HUDEP-2 (cell line): ENCODE data around the gene NDFIP1.
"Not testable (repeated sequence)": the region's sequence is repeated elsewhere in the genome, so short reads cannot be mapped to it uniquely, and the experiment has no call there.

Source experiments
- DNase-seq, 76 experiments: peaks; one replicate each; lab custom pipeline; 2025; ENCODE audit not compliant: unreplicated experiment in 76 of 76; lab: John Stamatoyannopoulos, UW

NDFIP1 gene

DNA sequence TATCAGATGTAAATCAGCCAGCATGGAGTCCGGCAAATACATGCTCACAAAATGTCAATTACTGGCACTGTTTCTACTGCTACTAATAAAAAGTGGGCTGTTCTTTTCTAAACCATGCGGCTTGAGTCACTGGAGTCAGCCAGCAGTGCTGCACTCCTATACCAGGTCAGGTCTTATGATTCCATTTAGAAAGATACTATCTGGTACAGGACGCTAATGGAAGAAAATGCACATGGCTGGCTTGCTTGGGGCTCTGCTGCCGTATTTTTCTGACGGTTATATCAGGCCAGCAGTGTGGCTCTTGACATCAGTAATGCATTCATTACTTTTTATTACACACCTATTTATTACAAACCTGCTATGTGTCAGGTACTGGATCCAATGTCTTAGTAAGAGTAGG lies 74.3 kb downstream of the NDFIP1 start:
- no peak for DNase-seq

DNA sequence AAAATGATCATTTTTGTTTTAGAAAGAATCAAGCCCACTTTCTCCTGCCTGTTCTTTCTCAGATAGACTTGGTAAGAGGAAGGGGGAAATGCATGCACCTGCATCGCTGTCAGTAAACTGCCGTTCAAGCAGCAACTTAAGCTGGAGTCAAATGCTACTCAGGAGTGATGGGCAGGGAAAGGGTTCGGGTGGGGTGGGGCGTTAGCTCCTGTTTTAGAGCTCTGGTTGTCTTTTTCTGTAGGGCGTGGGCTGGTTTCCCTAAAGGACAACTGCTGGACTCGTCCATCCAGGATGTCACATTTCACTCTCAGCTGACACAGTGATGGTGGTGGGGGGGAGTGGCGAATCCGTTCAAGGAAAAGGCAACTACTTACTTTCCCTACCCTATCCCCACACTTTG lies 75.0 kb downstream of the NDFIP1 start:
- no peak for DNase-seq

DNA sequence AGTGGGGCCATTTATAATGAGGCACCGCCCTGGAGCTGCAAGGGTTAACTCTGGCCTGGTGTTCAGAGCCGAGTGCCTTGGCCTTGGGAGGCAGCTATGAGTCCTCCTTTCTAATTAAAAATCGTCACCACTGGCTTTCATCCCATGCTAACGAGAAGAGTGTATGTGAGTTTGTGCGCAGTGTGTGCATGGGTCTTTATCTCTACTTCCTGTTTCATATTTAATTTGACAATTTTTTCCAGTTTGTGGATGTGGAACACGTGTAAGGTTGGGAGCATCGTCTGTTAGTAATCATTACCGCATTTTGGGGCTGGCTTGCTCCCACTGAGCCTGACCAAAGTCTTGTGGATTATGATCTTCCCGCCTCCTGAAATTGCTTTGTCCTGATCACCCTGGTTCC lies 76.4 kb downstream of the NDFIP1 start:
- DNase-seq: no peak

DNA sequence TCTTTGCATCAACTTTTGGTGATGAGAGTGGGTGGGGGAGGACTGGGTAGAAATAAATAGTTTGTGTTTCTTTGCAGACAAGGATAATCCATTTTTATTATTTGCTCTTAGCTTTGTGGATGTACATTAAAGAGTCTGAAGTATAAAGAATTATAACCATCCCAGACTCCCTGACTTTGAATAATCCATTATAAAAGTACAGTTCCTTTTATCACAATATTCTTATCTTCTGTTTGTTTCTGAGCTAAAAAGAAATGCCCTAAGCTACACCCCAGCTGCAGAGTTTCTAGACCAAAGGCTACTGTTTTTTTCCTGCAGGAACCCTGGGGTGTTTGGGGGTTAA lies 77.9 kb downstream of the NDFIP1 start:
- DNase-seq: no peak

DNA sequence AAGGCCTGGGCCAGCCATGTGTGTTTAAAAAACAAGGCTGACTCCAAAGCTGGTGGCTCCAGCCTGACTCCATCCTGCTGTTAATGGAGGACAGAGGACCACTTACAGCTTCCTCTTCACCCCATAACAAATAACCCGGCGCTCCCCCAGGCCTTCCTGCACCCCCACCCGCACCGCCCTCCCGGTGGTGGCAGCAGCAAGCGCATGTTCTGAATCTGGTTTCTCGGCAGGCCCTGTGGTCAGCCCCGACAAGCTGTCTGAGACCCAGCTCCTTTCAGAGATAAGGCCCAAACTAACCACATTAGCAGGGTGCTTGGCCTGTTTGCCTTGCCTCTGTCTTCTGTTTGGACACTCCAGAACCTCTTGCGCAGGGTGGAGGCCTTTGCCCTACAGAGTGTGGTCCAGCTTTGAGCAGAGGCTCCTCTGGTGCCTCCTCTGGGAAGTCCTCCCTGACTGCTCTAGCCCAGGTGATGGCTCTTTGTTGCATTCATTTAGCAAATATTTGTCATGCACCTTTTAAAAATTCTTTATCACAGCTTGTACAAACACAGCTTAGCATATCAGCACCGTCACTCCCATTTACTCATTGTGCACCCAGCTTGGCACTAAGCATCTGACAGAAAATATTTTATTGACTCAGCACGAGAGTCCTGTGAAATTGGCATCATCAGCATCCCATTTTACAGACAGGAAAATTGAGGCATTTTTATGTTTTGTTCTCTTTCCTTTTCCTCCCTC lies 78.4 kb downstream of the NDFIP1 start:
- DNase-seq: peak in 56 of 76 experiments; percentile 3 to 70 (median 25)

DNA sequence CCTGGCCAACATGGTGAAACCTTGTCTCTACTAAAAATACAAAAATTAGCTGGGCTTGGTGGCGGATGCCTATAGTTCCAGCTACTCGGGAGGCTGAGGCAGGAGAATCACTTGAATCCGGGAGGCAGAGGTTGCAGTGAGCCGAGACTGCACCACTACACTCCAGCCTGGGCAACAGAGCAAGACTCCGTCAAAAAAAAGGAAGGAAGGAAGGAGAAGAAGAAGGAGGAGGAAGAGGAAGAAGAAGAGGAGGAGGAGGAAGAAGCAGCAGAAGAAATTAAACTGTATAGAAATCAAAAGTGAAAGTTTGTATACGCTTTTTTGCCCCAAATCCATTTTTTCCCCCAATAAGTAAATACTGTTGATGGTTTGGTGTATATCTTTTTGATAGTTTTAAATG lies 80.1 kb downstream of the NDFIP1 start:
- not testable (repeated sequence) for DNase-seq

DNA sequence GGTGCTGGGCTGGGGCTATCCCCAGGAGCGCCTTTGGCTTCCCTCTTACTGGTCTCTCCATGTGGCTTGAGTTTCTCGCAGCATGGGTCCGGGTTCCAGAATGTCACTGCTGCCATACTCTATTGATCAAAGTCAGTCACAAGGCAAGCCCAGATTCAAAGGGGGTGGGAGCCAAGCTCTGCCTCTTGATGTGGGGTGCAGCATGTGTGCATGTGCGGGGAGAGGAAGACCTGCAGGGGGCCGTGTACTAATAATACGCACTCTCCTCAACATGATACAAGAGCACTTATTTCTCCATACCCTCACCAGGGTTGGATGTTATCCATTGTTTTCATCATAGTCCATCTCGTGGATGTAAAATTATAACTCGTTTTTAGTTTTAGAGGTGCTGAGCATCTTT lies 81.2 kb downstream of the NDFIP1 start:
- no peak for DNase-seq

DNA sequence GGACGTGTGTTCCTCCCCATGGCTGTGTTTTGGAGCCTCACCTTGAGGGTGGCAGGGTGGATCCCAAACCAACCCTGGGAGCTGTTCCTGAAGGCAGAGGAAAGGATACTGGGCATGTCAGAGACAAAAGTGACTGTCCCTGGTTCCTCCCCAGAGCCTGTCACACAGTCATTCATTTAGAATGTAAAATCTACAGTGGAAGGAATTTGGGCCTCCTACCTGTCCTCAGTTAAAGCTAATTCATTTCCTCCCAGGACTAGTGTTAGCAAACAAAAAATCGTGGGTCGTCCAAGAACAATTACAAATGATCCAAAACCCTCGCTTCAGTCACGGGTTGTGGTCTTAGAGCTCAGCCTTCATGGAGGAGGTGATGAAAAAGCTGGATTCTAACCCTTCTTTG lies 83.2 kb downstream of the NDFIP1 start:
- DNase-seq: no peak

DNA sequence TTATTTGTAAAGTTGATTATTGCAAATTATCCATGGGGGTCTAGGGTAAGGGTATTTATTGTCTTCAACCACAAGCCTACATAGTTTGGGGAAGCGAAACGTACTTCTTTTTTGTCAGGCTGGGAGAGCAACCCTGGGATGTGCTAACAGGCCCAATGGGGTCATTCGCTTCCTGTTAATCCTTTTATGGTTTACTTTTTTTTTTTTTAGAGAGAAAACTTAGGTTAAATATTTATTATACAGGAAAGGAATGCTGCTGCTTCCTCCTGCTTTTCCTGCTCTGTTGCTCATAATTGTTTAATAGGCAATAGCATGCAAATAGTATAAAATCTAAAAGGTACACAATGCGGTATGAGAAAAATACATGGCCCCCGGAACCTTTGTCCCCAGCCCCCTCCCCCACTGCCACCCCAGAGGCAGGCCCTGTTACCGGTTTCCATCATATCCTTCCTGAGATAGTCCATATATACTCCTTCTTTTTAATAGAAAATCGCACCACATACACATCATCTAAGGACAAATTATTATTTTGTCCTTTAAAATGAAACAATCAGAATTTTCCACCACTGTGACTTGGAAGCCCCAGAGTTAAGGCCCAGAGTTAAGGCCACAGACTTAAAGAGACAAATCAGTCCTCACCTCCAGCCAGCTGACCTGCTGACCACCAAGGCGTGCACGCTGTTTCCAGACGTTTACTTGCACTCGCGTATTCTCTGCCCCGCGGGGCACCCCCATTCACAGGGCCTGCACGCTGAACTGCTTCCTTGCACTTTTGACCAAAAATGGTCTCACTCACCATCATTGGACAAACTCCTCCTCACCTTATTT lies 83.9 kb downstream of the NDFIP1 start:
- DNase-seq: no peak

DNA sequence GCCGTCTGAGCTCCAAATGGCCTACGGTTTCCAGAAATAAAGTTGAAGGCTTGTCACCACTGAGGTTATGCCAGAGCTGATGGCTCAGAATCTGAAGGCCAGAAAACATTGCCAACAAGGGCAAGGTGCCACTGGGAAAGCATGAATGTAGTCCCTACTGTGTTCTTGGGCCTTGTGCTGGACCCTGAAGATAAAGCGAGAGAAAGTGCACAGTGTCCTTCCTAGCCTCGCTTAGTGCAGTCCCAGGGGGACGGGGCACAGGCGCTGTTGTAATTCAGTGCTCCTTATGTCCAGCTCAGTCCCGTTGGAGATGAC lies 84.5 kb downstream of the NDFIP1 start:
- no peak for DNase-seq

DNA sequence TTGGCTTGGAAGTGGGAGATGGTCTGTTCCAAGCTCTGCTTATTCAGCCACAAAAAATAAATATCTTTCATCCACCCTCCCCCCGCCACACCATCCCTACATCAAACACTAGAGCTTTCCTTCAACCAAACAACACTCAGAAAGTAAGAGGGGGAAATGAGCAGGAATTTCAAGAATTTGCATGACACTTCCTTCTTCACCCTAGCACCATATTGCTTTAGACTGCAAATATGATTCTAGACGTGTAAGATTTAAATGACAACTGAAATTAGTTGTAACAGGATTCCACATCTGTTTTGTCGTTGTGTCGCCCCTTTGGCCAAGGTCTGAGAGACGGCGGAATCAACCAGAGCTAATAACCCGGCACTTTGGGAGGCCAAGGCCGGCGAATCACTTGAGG lies 88.5 kb downstream of the NDFIP1 start:
- no peak for DNase-seq

DNA sequence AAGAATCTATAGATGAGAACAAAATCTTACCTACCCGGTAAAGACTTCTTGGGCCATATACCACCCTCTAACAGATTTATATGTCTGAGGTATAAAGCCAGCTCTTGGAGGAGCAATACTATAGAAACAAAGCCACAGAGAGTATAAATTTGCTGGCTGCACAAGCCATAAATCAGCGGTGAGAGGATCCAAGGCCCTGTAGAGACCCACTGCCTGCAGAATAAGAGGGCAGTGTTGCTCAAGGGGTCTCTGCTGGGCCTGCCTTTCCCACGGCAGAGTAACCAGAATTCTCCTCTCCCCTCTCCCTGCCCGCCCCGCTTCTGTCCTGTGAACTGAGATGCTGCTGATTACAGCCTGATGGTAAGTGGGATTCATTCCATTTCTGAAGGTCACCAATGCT lies 89.2 kb downstream of the NDFIP1 start:
- DNase-seq: no peak

DNA sequence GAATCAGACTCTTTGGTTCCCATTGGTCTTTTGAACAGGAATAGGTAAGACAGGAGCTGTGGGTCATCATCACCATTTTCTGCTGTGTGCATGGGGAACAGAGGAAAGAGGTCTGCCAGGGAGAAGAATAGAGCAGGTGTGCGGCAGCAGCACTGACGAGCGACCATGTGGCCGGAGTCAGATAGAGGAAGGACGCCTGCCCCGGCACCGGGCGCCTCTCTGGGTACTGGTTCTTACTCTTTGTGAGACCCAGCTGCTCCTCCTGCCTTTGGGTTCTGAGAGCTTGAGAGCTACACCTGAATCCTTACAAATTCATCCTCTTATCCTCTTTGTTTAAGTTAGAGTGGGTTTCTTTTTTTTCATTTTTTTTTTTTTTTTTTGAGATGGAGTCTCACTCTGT lies 90.8 kb downstream of the NDFIP1 start:
- DNase-seq: no peak

DNA sequence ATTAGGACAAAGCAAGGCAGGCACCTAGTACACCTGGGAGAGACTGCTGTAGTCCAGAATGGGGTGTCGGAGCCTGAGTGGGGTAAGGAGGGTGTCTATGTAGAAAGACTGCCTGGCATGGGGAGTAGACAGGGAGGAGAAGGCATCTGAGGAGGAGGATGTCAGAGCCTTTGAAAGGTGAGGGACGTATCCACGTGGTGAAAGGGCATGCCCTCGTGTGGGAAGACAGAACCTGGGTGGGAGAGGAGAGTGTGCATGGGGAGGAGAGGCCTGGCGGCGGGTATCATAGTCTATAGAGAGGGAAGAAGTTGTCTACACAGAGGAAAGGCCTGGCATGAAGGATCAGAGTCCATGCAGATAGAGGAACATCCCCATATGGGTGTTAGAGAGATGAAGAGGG lies 91.8 kb downstream of the NDFIP1 start:
- no peak for DNase-seq

DNA sequence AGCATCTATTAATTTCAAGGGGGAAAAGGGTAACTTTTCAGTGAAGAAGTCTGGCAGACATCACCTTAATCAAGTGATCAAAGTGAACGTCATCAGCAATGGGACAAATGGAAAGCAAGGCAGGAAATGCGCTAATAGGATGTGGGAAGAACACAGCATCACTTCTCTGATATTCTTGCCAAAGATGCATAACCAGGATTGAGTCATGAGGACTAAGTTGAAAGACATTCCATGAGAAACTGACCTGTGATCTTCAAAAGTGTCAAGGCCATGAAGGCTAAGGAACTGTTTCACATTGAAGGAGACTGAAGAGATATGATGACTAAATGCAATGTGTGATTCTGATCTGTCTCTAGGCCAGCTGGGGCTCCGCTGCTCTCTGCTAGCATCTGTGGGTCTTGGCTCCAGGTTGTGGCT lies 92.9 kb downstream of the NDFIP1 start:
- DNase-seq: no peak

DNA sequence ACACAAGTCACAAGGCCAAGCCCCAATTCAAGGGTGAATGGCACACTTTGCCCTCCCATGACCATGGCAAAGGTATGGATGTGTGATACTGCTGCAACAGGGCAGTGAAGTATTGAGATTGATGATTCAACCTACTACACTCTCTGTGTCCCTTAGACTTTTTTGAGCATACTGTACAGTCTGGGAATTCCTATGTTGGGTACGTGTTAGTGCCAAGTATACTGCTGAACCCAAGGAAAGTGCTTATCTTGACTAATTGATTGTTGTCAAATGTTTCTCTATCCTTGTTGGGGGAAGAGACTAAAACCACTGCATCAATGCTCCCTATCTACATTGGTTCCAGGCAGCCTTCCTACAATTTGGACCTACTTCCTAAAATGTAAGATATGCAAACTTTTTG lies 93.7 kb downstream of the NDFIP1 start:
- DNase-seq: no peak
